Sciatic nerve (tissue), 2 donors: Measurements from ENCODE around the gene ADIPOR2. TPM values are rescaled to one million over a fixed set of nuclear protein-coding genes. Genes with fewer than 3 reads are reported as not detected.
"Not testable (repeated sequence)": the region's sequence is repeated elsewhere in the genome, so short reads cannot be mapped to it uniquely, and the experiment has no call there.

Experiments used
- ATAC-seq: fragments of 200-7000 bp; cut with Tn5 transposase; one replicate; pipeline ENCODE4 v1.9.1; 2020; ENCODE audit warnings: mild to moderate bottlenecking, moderate library complexity
- DNase-seq: peaks from one replicate; pipeline ENCODE4 v3.0.0-alpha.2; 2020; ENCODE audit warnings: low spot score
- intact Hi-C: fragments of 100-400 bp; cut with DNase I; formaldehyde crosslinking; loops from one replicate; pipeline ENCODE4 v1.14.2; 2022
- total RNA-seq: library from RNA; stranded (reverse); fragmentation: NEBNext Ultra II Directional; extraction: Animal tissue kit (Norgen Biotek cat#: 25700); gene quantifications from one replicate; pipeline ENCODE4 v1.2.1, GENCODE V29; 2021
- donor health status: DM: no; HTN: no; CAD: no.
- donor health status: DM: no; HTN: no; CAD: no.

The ADIPOR2 gene
- total RNA-seq, 1 donor from 2014 or later, result 79.3 TPM

- no peak for ATAC-seq
- intact Hi-C loops, result no loop called here
- DNase-seq, result no peak
These were observed 29.6 kb downstream of the ADIPOR2 start for GRCh38 chr12:1720494-1720893.

- intact Hi-C loops, result no loop called here
- DNase-seq (no peak), ATAC-seq (no peak)
These were observed 32.9 kb downstream of the ADIPOR2 start for GRCh38 chr12:1723721-1724120.

DNA sequence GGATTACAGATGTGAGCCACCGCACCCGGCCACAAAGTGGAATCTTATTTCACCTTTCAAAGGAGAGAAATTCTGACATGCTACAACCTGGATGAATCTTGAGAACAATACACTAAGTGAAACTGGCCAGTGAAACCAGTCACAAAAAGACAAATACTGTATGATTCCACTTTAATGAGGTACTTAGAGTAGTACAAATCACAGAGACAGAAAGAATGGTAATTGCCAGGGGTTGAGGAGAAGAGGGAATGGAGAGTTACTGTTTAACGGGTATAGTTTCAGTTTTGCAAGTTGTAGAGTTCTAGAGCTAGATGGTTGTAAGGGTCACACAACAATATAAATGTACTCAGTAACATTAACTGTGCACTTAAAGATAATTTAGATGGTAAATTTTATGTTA is 33.4 kb downstream of the ADIPOR2 start:
- intact Hi-C loops, result no loop called here
- DNase-seq, result no peak
- no peak for ATAC-seq

DNA sequence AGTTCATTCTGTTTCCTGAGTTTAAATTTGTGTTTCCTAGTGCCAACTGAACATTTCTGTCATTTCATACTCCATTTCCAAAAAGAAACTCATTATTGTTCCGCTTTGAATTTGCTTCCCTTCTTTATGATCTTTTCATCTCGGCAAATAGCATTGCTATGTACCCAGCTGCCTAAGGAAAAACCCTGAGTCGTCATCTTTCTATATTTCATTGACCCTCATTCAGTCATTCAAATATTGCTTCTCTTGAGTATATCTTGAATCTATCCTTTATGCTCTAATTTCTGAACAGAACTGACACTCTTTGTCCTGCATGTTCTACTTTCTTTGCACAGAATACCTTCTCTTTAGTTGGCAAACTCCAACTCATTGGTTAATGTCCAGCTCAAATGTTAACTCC is 35.9 kb downstream of the ADIPOR2 start:
- intact Hi-C loops, result no loop called here
- no peak for ATAC-seq
- DNase-seq, result no peak

- intact Hi-C loops, result no loop called here
- no peak for ATAC-seq
These were observed 38.0 kb downstream of the ADIPOR2 start for GRCh38 chr12:1728824-1729223.

DNA sequence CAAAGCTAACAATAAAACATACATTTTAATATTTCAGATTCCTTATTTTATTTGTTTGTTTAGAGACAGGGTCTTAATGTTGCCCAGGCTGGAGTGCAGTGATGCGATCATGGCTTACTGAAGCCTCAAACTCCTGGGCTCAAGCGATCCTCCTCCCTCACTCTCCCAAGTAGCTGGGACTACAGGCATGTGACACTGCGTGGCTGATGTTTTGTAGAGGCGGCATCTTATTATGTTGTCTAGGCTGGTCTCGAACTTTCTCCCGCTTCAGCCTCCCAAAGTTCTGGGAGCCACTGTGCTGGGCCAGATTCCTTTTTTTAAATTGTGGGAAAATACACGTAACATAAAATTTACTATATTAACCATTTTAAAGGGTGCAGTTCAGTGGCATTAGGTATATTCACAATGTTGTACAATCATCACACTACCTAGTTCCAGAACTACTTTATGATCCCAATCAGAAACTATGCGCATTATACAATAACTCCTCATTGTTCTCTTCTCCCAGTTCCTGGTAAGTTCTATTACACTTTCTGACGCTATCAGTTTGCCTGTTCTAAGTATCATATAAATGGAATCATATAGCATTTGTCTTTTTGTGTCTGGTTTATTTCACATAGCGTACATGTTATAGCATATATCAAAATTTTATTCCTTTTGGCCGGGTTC is 40.3 kb downstream of the ADIPOR2 start:
- intact Hi-C loops, result no loop called here
- ATAC-seq, result no peak
- DNase-seq, result no peak

More at GRCh38 chr12:1728824-1729223, 38.0 kb downstream of the ADIPOR2 start:
- DNase-seq, result no peak

GRCh38 chr12:1731688-1732078 is 40.8 kb downstream of the ADIPOR2 start:
- intact Hi-C loops, ATAC-seq, DNase-seq: not testable (repeated sequence)

DNA sequence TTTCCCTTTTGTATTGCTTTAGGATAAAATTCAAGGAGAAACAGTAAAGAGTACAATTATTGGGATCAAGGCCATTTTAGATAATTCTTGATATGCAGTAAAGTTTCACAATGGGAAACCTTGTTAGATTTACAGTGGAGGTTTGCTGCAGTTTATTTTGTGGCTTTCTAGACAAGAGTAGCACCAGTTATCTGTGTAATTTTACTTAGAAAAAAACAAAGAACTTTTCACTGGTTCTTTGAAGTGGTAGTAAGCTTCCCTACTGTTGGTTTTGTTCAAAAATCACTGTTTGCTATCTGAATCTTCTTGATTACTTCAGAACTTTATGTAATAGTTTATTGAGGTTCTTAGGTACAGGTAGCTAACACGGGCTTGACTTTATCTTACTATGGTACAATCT is 42.0 kb downstream of the ADIPOR2 start:
- ATAC-seq (no peak), DNase-seq (no peak)
- intact Hi-C loops, result no loop called here

DNA sequence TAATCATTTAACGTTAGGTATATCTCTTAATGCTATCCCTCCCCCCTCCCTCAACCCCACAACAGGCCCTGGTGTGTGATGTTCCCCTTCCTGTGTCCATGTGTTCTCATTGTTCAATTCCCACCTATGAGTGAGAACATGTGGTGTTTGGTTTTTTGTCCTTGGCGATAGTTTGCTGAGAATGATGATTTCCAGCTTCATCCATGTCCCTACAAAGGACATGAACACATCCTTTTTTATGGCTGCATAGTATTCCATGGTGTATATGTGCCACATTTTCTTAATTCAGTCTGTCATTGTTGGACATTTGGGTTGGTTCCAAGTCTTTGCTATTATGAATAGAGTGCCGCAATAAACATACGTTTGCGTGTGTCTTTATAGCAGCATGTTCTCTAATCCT is 42.8 kb downstream of the ADIPOR2 start:
- DNase-seq, intact Hi-C loops, ATAC-seq: not testable (repeated sequence)

- intact Hi-C loops, result no loop called here
- DNase-seq (no peak), ATAC-seq (peak; percentile 36)
These were observed 46.9 kb downstream of the ADIPOR2 start for GRCh38 chr12:1737652-1738286.

DNA sequence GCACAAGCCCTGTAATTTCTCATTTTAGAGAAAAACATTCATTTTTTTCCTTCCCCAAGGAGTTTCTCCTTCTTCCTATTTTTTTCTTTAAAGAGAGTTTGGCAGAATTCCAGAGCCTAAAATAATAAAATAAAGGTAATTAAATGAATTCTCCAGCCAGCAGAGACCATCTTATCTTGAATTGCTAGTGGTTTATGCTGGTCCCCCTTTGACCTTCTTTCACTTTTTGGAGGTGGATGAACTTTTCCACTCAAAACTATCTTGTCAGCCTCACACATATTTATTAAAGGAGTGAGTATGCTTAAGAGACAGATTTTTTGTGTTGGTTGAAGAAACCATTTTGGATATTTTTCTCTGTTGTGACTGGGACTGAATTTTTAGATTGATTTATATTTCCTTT is 47.6 kb downstream of the ADIPOR2 start:
- intact Hi-C loops, result no loop called here
- DNase-seq, result no peak
- peak; percentile 62 for ATAC-seq

- no peak for ATAC-seq
- intact Hi-C loops, result no loop called here
- DNase-seq, result no peak
These were observed 48.5 kb downstream of the ADIPOR2 start for GRCh38 chr12:1739368-1739767.

DNA sequence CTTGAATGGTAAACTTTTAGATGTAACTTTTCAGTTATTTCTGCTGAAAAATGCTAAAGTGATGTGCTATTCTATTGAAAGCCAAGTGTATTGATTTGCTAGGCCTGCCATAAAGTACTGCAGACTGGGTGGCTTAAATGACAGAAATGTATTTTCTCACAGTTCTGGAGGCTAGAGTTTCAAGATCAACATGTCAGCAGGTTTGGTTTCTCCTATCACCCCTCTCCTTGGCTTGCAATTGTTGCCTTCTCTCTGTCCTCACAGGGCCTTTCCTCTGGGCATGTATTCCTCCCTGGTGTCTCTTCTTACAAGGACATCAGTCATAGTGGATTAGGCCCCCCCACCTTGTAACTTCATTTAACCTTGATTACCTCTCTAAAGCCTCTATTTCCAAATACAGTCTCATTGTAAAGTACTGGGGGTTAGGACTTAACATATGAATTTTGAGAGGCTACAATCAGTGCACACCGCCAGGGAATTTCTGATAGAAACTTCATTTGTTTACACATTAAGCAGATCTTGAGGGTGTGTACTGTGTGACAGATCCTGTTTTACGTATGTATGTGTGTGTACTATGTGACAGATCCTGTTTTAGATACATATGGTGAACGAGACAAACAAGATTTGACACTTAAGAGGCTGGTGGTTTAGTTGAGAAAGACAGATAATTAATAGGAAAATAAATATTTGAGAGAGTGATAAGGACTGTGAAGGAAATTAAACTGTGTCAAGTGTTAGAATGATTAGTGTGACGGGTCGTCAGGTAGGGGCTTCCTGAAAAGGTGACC is 49.5 kb downstream of the ADIPOR2 start:
- ATAC-seq (no peak), DNase-seq (no peak)
- intact Hi-C loops, result no loop called here

GRCh38 chr12:1741154-1741949 is 50.5 kb downstream of the ADIPOR2 start:
- ATAC-seq, result no peak
- intact Hi-C loops, result no loop called here
- DNase-seq, result no peak

GRCh38 chr12:1744932-1745331 is 54.1 kb downstream of the ADIPOR2 start:
- intact Hi-C loops, result no loop called here
- DNase-seq (no peak), ATAC-seq (no peak)

DNA sequence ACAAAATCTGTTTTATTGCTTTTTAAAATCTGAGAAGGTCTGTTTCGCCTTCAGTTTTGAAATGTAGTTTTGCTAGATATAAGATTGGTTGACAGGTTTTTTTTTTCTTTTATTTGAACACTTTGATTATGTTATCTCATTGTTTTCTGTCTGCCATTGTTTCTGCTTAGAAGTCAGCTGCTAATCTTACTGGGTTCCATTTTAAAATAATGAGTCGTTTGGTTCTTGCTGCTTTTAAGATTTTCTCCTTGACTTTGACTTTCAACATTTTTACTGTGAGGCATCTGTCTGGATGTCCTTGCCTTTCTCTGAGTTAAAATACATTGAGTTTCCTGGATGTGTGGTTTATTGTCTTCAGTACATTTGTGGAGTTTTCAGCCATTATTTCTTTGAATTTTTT is 56.7 kb downstream of the ADIPOR2 start:
- DNase-seq, result no peak
- intact Hi-C loops, result no loop called here
- ATAC-seq, result no peak

DNA sequence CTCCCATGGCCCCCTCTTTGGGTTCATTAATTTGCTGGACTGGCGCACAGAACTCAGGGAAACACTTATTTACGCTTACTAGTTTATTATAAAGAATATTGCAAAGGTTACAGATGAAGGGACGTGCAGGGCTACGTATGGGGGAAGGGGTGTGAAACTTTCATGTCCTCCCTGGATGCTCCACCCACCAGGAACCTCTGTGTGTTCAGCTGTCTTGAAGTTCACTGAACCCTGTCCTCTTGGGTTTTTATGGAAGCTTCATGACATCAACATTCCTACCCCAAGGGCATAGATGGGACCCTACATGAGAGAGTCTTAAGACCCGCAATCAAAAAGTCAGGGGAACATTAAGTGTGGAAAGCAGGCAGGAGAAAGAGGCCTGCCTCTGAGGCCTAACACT is 58.1 kb downstream of the ADIPOR2 start:
- DNase-seq (no peak), ATAC-seq (no peak)
- intact Hi-C loops, result no loop called here

DNA sequence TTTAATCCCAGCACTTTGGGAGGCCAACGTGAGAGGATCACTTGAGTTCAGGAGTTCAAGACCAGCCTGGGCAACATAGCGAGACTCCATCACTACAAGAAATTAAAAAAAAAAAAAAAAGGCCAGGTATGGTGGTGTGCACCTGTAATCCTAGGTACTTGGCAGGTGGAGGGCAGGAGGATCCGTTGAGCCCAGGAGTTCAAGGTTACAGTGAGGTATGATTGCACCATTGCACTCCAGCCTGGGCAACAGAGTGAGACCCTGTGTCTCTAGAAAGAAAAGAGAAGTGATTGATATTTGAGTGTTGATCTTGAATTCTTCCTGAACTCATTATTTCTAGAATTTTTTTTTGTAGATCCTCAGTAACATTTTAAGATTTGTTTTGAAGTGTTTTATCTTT is 59.4 kb downstream of the ADIPOR2 start:
- intact Hi-C loops, result no loop called here
- DNase-seq (no peak), ATAC-seq (no peak)

- intact Hi-C loops, result no loop called here
- no peak for ATAC-seq
- DNase-seq, result no peak
These were observed 67.5 kb downstream of the ADIPOR2 start for GRCh38 chr12:1758376-1758775.
